Breast epithelium (tissue), 3 donors: ENCODE data around the gene LRRC49.

Experiments used
- CTCF ChIP-seq, 3 donors: fragments of 450-650 bp; IDR thresholded peaks; one replicate each; pipeline ENCODE4 v1.5.1; 2016 to 2017; ENCODE audit warnings: antibody characterized with exemption in 3 of 3, mild to moderate bottlenecking in 3 of 3, moderate library complexity in 3 of 3
- POLR2A ChIP-seq: fragments of 450-650 bp; IDR thresholded peaks from one replicate; pipeline ENCODE4 v1.6.1; 2016; ENCODE audit warnings: antibody characterized with exemption, mild to moderate bottlenecking, moderate library complexity

- no peak for TF ChIP-seq POLR2A
- TF ChIP-seq CTCF (IDR thresholded peaks at IDR 0.05), result no peak
These were observed 75.0 kb downstream of the LRRC49 start for GRCh38 chr15:70967646-70968045.
